ENCODE data around the gene CLCNKB. TPM values are rescaled to one million over a fixed set of nuclear protein-coding genes. Genes with fewer than 3 reads are reported as not detected.

Gene CLCNKB
- total RNA-seq, 1 experiment from 2014 or later, result 0.81 TPM

DNA sequence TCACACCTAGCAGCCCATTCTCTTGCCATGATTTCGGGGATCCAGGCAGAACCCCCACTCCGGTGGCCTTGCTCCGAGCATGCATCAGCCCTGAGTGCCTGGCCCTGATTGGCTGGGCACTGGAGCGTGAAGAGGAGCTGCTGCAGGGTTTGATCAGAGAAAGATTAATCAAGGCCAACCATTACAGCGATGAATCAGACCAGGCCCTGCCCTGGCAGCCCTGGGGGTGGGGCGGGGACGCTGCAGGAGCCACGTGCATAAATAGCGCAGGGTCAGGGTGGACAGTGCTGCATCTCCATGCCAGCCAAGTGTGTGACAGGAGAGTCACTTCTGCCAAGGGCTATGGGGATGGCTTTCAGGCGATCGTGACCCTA is 33.3 kb downstream of the CLCNKB start:
- CTCF ChIA-PET, result interaction anchor here (0.7 to 7.9 kb wide), 3 partner anchors 108 to 544 kb away, joined by 3 to 222 read pairs (median 24); no protein-coding TSS in a partner anchor
- Histone ChIP-seq H3K9me2 (ENCODE audit: insufficient read depth) (no peaks in the 10 kb centered on the region), H3K4me1 (ENCODE audit: control insufficient read depth in 1 of 2, insufficient read depth in 2 of 2, low read length in 2 of 2) (peaks cover 33 to 73% of the 10 kb centered on the region in 2 experiments), H3K36me3 (ENCODE audit: control insufficient read depth in 1 of 2, insufficient read depth in 2 of 2, low read length in 2 of 2) (no peaks in the 10 kb centered on the region), H3K27ac (ENCODE audit: low read depth, low read length) (peak overlapping the region; percentile 54), H3K4me3 (replicated peaks in 1 of 2; ENCODE audit: low read depth in 1 of 2, low read length in 2 of 2) (peak overlapping the region in 1 of 2 experiments; percentile 47; a peak in 1 of 4 replicates), H3K27me3 (ENCODE audit: insufficient read depth, low read length) (no peaks in the 10 kb centered on the region), H2AFZ (ENCODE audit: low read depth, low read length, poor library complexity, severe bottlenecking) (peak overlapping the region; percentile 75), H3K9ac (ENCODE audit: low read length) (peak overlapping the region; percentile 57), H3K79me2 (ENCODE audit: insufficient read depth, low read length) (no peaks in the 10 kb centered on the region), H3K4me2 (ENCODE audit: low read length) (peak overlapping the region; percentile 87), H4K20me1 (ENCODE audit: insufficient read depth) (no peaks in the 10 kb centered on the region), H3K9me3 (ENCODE audit: control insufficient read depth in 1 of 2, insufficient read depth in 1 of 2, low read depth in 1 of 2, low read length in 2 of 2) (no peaks in the 10 kb centered on the region)
- intact Hi-C loops (cut with micrococcal nuclease), result no loop called here
- ATAC-seq, result peak; percentile 44
- POLR2A ChIA-PET, result interaction anchor here (1.0 to 4.4 kb wide), 3 partner anchors 70 to 110 kb away, joined by 3 to 31 read pairs (median 3); no protein-coding TSS in a partner anchor
- RAD21 ChIA-PET (ENCODE audit: low non-redundant PET in 1 of 2, low total read pairs in 2 of 2, uncharacterized antibody in 2 of 2, unreplicated experiment in 2 of 2), result no interaction called here
- no TSS peak for BruUV-seq (replicated peaks)
- TF ChIP-seq ZNF274 (IDR thresholded peaks at IDR 0.05; ENCODE audit: low read depth, low read length), result no peak
- TF ChIP-seq, protein P1, sequence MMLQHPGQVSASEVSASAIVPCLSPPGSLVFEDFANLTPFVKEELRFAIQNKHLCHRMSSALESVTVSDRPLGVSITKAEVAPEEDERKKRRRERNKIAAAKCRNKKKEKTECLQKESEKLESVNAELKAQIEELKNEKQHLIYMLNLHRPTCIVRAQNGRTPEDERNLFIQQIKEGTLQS (IDR thresholded peaks at IDR 0.05), result no peak
- peak; percentile 74 for TF ChIP-seq TCF7L2 (IDR thresholded peaks at IDR 0.05; ENCODE audit: borderline replicate concordance, extremely low read depth, insufficient read depth, insufficient read length)
- TF ChIP-seq, protein P2, sequence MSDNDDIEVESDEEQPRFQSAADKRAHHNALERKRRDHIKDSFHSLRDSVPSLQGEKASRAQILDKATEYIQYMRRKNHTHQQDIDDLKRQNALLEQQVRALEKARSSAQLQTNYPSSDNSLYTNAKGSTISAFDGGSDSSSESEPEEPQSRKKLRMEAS (IDR thresholded peaks at IDR 0.05), result no peak
- TF ChIP-seq POLR2AphosphoS5 (IDR thresholded peaks at IDR 0.05; ENCODE audit: low read depth, low read length), result peak; percentile 24; the same call in 1 of the 2 replicates
- no peak for TF ChIP-seq CBX3 (IDR thresholded peaks at IDR 0.05; ENCODE audit: low read depth)
- no peak for TF ChIP-seq EZH2 (IDR thresholded peaks at IDR 0.05)
- TF ChIP-seq POLR2A (IDR thresholded peaks at IDR 0.05; ENCODE audit: borderline replicate concordance, extremely low read depth, insufficient read depth, insufficient read length), result no peak
- DNase-seq (ENCODE audit: low read depth, low spot score), result peak; percentile 59

All from HCT116 (cell line).